GM23338 (cell line): ENCODE measurements around the gene LMBR1. TPM values are rescaled to one million over a fixed set of nuclear protein-coding genes. Genes with fewer than 3 reads are reported as not detected.

Experiments used
- ATAC-seq: fragments of 200-7000 bp; cut with Tn5 transposase; 3 replicates; pipeline ENCODE4 v1.9.1; 2020
- DNase-seq: peaks from one replicate; pipeline ENCODE4 v3.0.0-alpha.2; 2015; ENCODE audit warnings: low spot score
- H2AFZ ChIP-seq: fragments of 200-600 bp; sonication (generic); 2 replicates; pipeline ENCODE4 v1.8.0; 2016; ENCODE audit warnings: antibody characterized with exemption, mild to moderate bottlenecking, moderate library complexity
- H3F3A ChIP-seq: fragments of 200-600 bp; sonication (generic); replicated peaks from 2 replicates; pipeline ENCODE4 v1.8.0; 2017; ENCODE audit warnings: antibody characterized with exemption, mixed run types, low read depth
- H3K27ac ChIP-seq: fragments of 200-600 bp; sonication (generic); 2 replicates; pipeline ENCODE4 v1.6.1; 2016; ENCODE audit warnings: low read depth
- H3K27me3 ChIP-seq: fragments of 200-600 bp; sonication (generic); 2 replicates; pipeline ENCODE4 v1.8.0; 2016; ENCODE audit warnings: mild to moderate bottlenecking, mixed run types, moderate library complexity; ENCODE audit not compliant: insufficient read depth
- H3K36me3 ChIP-seq: fragments of 200-600 bp; sonication (generic); 2 replicates; pipeline ENCODE4 v1.8.0; 2016; ENCODE audit warnings: mild to moderate bottlenecking; ENCODE audit not compliant: insufficient read depth
- H3K4me1 ChIP-seq: fragments of 200-600 bp; sonication (generic); 2 replicates; pipeline ENCODE4 v1.8.0; 2016; ENCODE audit warnings: mild to moderate bottlenecking, moderate library complexity; ENCODE audit not compliant: insufficient read depth
- H3K4me2 ChIP-seq: fragments of 200-600 bp; sonication (generic); 2 replicates; pipeline ENCODE4 v1.7.1; 2017; ENCODE audit warnings: mixed run types
- H3K4me3 ChIP-seq: fragments of 200-600 bp; sonication (generic); 2 replicates; pipeline ENCODE4 v1.6.1; 2016; ENCODE audit warnings: mixed run types
- H3K79me2 ChIP-seq: fragments of 200-600 bp; sonication (generic); replicated peaks from 2 replicates; pipeline ENCODE4 v1.8.0; 2017; ENCODE audit warnings: mild to moderate bottlenecking; ENCODE audit not compliant: insufficient read depth
- H3K9me2 ChIP-seq: fragments of 200-600 bp; sonication (generic); 2 replicates; pipeline ENCODE4 v1.8.0; 2017; ENCODE audit not compliant: insufficient read depth
- H4K20me1 ChIP-seq: fragments of 200-600 bp; sonication (generic); replicated peaks from 2 replicates; pipeline ENCODE4 v1.8.0; 2017; ENCODE audit warnings: mild to moderate bottlenecking; ENCODE audit not compliant: insufficient read depth
- H3K27ac Mint-ChIP-seq: 2 replicates; pipeline ENCODE4 v1.8.0; 2020; ENCODE audit warnings: inconsistent platforms, mild to moderate bottlenecking, moderate library complexity, mixed read lengths
- H3K27me3 Mint-ChIP-seq: 3 replicates; pipeline ENCODE4 v1.8.0; 2022; ENCODE audit warnings: low read depth, mild to moderate bottlenecking, moderate library complexity, mixed read lengths, inconsistent platforms; ENCODE audit not compliant: insufficient read depth, poor library complexity
- H3K36me3 Mint-ChIP-seq: 3 replicates; pipeline ENCODE4 v1.8.0; 2021; ENCODE audit warnings: low read depth, mild to moderate bottlenecking, inconsistent platforms, moderate library complexity, mixed read lengths
- H3K4me1 Mint-ChIP-seq: 3 replicates; pipeline ENCODE4 v1.8.0; 2020; ENCODE audit warnings: mild to moderate bottlenecking, inconsistent platforms, mixed read lengths
- H3K4me3 Mint-ChIP-seq: 3 replicates; pipeline ENCODE4 v1.8.0; 2021; ENCODE audit warnings: moderate library complexity, mild to moderate bottlenecking, inconsistent platforms, mixed read lengths
- H3K9me3 Mint-ChIP-seq: 3 replicates; pipeline ENCODE4 v1.8.0; 2020; ENCODE audit warnings: moderate library complexity, mild to moderate bottlenecking, inconsistent platforms, mixed read lengths
- CREB1 ChIP-seq: fragments of 250-450 bp; sonication (Bioruptor Pico); IDR thresholded peaks from 2 replicates; pipeline ENCODE4 v1.5.0; 2020; ENCODE audit warnings: low read depth, mild to moderate bottlenecking, moderate library complexity
- CTCF ChIP-seq, 2 experiments: fragments of 200-600 bp in 1 of 2; sonication (generic) in 1 of 2; conservative IDR thresholded peaks; 2 replicates each; pipeline versions ENCODE4 v1.5.1 to v1.6.1; 2016 to 2017; ENCODE audit warnings: antibody characterized with exemption in 2 of 2, low read depth in 2 of 2, mild to moderate bottlenecking in 2 of 2, moderate library complexity in 1 of 2
- EZH2 ChIP-seq: fragments of 200-600 bp; sonication (generic); IDR thresholded peaks from one replicate; pipeline ENCODE4 v1.8.0; 2017; ENCODE audit warnings: antibody characterized with exemption, mild to moderate bottlenecking, low read depth; ENCODE audit not compliant: unreplicated experiment
- EZH2phosphoT487 ChIP-seq: fragments of 200-600 bp; sonication (generic); IDR thresholded peaks from one replicate; pipeline ENCODE4 v1.8.1; 2018; ENCODE audit warnings: antibody characterized with exemption; ENCODE audit not compliant: unreplicated experiment
- JUNB ChIP-seq: IDR thresholded peaks from one replicate; pipeline ENCODE4 v1.6.1; 2016; ENCODE audit warnings: antibody characterized with exemption; ENCODE audit not compliant: unreplicated experiment
- NANOG ChIP-seq: IDR thresholded peaks from 2 replicates; pipeline ENCODE4 v1.6.1; 2016; ENCODE audit warnings: antibody characterized with exemption, borderline replicate concordance
- POLR2AphosphoS5 ChIP-seq: IDR thresholded peaks from 2 replicates; pipeline ENCODE4 v1.6.1; 2016; ENCODE audit warnings: antibody characterized with exemption, low read depth
- REST ChIP-seq: IDR thresholded peaks from one replicate; pipeline ENCODE4 v1.6.1; 2018; ENCODE audit warnings: antibody characterized with exemption; ENCODE audit not compliant: unreplicated experiment
- STAT1 ChIP-seq: IDR thresholded peaks from one replicate; pipeline ENCODE4 v1.6.1; 2016; ENCODE audit warnings: antibody characterized with exemption; ENCODE audit not compliant: unreplicated experiment
- ZNF114 ChIP-seq: fragments of 250-450 bp; sonication (Bioruptor Pico); IDR thresholded peaks from 2 replicates; pipeline ENCODE4 v1.5.0; 2020; ENCODE audit warnings: mild to moderate bottlenecking, moderate library complexity
- ZNF331 ChIP-seq: fragments of 250-450 bp; sonication (Bioruptor Pico); IDR thresholded peaks from 2 replicates; pipeline ENCODE4 v1.5.0; 2020; ENCODE audit warnings: low read depth, mild to moderate bottlenecking, moderate library complexity
- polyA plus RNA-seq: library from polyadenylated mRNA; unstranded; fragments of >200 nt; fragmentation: Nextera tagmentation; extraction: Ambion mirVana; gene quantifications from 2 replicates; pipeline ENCODE4 v1.2.1, GENCODE V29; 2016
- total RNA-seq: library from RNA; depleted of rRNA; stranded (reverse); fragments of >200 nt; shearing (Covaris generic); gene quantifications from 2 replicates; pipeline ENCODE4 v1.2.3, GENCODE V29; 2014
- TF ChIP-seq, protein P1 (sequence below): fragments of 250-450 bp; sonication (Bioruptor Pico); IDR thresholded peaks from 2 replicates; pipeline ENCODE4 v1.5.0; 2020; ENCODE audit warnings: mild to moderate bottlenecking, moderate library complexity
- TF ChIP-seq, protein P2 (sequence below): IDR thresholded peaks from 2 replicates; pipeline ENCODE4 v1.6.1; 2016; ENCODE audit warnings: antibody characterized with exemption

LMBR1 gene
- total and polyA plus RNA-seq, 2 experiments from 2014 or later = 21.8 to 90.1 TPM

DNA sequence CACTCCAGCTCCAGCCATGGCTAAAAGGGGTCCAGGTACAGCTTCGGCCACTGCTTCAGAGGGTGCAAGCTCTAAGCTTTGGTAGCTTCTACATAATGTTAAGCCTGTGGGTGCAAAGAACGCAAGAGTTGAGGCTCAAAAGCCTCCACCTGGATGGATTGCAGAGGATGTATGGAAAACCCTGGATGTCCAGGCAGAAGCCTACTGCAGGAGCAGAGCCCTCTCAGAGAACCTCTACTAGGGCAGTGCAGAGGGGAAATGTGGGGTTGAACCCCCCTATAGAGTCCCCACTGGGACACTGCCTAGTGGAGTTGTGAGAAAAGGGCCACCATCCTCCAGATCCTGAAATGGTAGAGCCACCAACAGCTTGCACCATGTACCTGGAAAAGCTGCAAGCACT lies 263.1 kb downstream of the LMBR1 start:
- no peak overlapping the region for H3K4me3 Mint-ChIP-seq
- Histone ChIP-seq H3K4me3 (no peak overlapping the region), H3K79me2 (no peaks in the 10 kb centered on the region), H3K9me2 (no peaks in the 10 kb centered on the region), H2AFZ (no peak overlapping the region), H4K20me1 (no peaks in the 10 kb centered on the region; the same call in 1 of the 2 replicates), H3F3A (no peaks in the 10 kb centered on the region), H3K27ac (no peak overlapping the region), H3K4me2 (no peak overlapping the region), H3K27me3 (no peaks in the 10 kb centered on the region), H3K36me3 (0 out of 2 replicates have a peak, but pooled peaks cover 7% of the 10 kb centered on the region), H3K4me1 (no peaks in the 10 kb centered on the region)
- H3K27me3 Mint-ChIP-seq = no peaks in the 10 kb centered on the region
- peaks cover 4% of the 10 kb centered on the region for H3K4me1 Mint-ChIP-seq
- ATAC-seq (no peak), DNase-seq (no peak)
- H3K36me3 Mint-ChIP-seq = peaks cover 18% of the 10 kb centered on the region
- H3K27ac Mint-ChIP-seq = no peak overlapping the region
- TF ChIP-seq NANOG = no peak
- no peak for TF ChIP-seq EZH2
- TF ChIP-seq JUNB = no peak
- TF ChIP-seq POLR2AphosphoS5 = no peak
- no peak for TF ChIP-seq REST
- TF ChIP-seq STAT1 = no peak
- TF ChIP-seq, protein P1, sequence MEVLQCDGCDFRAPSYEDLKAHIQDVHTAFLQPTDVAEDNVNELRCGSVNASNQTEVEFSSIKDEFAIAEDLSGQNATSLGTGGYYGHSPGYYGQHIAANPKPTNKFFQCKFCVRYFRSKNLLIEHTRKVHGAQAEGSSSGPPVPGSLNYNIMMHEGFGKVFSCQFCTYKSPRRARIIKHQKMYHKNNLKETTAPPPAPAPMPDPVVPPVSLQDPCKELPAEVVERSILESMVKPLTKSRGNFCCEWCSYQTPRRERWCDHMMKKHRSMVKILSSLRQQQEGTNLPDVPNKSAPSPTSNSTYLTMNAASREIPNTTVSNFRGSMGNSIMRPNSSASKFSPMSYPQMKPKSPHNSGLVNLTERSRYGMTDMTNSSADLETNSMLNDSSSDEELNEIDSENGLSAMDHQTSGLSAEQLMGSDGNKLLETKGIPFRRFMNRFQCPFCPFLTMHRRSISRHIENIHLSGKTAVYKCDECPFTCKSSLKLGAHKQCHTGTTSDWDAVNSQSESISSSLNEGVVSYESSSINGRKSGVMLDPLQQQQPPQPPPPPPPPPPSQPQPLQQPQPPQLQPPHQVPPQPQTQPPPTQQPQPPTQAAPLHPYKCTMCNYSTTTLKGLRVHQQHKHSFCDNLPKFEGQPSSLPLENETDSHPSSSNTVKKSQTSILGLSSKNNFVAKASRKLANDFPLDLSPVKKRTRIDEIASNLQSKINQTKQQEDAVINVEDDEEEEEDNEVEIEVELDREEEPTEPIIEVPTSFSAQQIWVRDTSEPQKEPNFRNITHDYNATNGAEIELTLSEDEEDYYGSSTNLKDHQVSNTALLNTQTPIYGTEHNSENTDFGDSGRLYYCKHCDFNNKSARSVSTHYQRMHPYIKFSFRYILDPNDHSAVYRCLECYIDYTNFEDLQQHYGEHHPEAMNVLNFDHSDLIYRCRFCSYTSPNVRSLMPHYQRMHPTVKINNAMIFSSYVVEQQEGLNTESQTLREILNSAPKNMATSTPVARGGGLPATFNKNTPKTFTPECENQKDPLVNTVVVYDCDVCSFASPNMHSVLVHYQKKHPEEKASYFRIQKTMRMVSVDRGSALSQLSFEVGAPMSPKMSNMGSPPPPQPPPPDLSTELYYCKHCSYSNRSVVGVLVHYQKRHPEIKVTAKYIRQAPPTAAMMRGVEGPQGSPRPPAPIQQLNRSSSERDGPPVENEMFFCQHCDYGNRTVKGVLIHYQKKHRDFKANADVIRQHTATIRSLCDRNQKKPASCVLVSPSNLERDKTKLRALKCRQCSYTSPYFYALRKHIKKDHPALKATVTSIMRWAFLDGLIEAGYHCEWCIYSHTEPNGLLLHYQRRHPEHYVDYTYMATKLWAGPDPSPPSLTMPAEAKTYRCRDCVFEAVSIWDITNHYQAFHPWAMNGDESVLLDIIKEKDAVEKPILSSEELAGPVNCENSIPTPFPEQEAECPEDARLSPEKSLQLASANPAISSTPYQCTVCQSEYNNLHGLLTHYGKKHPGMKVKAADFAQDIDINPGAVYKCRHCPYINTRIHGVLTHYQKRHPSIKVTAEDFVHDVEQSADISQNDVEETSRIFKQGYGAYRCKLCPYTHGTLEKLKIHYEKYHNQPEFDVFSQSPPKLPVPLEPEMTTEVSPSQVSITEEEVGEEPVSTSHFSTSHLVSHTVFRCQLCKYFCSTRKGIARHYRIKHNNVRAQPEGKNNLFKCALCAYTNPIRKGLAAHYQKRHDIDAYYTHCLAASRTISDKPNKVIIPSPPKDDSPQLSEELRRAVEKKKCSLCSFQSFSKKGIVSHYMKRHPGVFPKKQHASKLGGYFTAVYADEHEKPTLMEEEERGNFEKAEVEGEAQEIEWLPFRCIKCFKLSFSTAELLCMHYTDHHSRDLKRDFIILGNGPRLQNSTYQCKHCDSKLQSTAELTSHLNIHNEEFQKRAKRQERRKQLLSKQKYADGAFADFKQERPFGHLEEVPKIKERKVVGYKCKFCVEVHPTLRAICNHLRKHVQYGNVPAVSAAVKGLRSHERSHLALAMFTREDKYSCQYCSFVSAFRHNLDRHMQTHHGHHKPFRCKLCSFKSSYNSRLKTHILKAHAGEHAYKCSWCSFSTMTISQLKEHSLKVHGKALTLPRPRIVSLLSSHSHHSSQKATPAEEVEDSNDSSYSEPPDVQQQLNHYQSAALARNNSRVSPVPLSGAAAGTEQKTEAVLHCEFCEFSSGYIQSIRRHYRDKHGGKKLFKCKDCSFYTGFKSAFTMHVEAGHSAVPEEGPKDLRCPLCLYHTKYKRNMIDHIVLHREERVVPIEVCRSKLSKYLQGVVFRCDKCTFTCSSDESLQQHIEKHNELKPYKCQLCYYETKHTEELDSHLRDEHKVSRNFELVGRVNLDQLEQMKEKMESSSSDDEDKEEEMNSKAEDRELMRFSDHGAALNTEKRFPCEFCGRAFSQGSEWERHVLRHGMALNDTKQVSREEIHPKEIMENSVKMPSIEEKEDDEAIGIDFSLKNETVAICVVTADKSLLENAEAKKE (CRISPR knock-in tag) = no peak
- TF ChIP-seq, protein P2, sequence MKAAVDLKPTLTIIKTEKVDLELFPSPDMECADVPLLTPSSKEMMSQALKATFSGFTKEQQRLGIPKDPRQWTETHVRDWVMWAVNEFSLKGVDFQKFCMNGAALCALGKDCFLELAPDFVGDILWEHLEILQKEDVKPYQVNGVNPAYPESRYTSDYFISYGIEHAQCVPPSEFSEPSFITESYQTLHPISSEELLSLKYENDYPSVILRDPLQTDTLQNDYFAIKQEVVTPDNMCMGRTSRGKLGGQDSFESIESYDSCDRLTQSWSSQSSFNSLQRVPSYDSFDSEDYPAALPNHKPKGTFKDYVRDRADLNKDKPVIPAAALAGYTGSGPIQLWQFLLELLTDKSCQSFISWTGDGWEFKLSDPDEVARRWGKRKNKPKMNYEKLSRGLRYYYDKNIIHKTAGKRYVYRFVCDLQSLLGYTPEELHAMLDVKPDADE = no peak
- no peak for TF ChIP-seq CTCF (conservative IDR thresholded peaks at IDR 0.05; ENCODE audit: low read depth in 2 of 2)
- TF ChIP-seq EZH2phosphoT487 = no peak
- TF ChIP-seq CREB1 (CRISPR knock-in tag) = no peak
- TF ChIP-seq ZNF331 (CRISPR knock-in tag) = no peak
- TF ChIP-seq ZNF114 = no peak
- peaks cover 27% of the 10 kb centered on the region for H3K9me3 Mint-ChIP-seq
